AG09309 (cell line): Measurements from ENCODE around the gene TMEM9.

ENCODE experiments used
- DNase-seq: peaks from one replicate; pipeline ENCODE4 v3.0.0-alpha.2; 2010; ENCODE audit warnings: low read depth
- H3K4me3 ChIP-seq: 2 replicates; pipeline ENCODE4 v1.5.1; 2011; ENCODE audit warnings: mild to moderate bottlenecking, low read depth, low read length, moderate library complexity; ENCODE audit not compliant: control insufficient read depth
- TF ChIP-seq, protein P1 (sequence below): IDR thresholded peaks from 2 replicates; pipeline ENCODE4 v1.5.1; 2011; ENCODE audit warnings: mild to moderate bottlenecking, low read depth, low read length, inconsistent platforms; ENCODE audit not compliant: insufficient read depth, control insufficient read depth; ENCODE audit errors: missing control alignments

The TMEM9 gene

GRCh38 chr1:201115390-201115937 is 38.8 kb downstream of the TMEM9 start:
- no peak for DNase-seq
- H3K4me3 ChIP-seq = no peak overlapping the region
- TF ChIP-seq, protein P1, sequence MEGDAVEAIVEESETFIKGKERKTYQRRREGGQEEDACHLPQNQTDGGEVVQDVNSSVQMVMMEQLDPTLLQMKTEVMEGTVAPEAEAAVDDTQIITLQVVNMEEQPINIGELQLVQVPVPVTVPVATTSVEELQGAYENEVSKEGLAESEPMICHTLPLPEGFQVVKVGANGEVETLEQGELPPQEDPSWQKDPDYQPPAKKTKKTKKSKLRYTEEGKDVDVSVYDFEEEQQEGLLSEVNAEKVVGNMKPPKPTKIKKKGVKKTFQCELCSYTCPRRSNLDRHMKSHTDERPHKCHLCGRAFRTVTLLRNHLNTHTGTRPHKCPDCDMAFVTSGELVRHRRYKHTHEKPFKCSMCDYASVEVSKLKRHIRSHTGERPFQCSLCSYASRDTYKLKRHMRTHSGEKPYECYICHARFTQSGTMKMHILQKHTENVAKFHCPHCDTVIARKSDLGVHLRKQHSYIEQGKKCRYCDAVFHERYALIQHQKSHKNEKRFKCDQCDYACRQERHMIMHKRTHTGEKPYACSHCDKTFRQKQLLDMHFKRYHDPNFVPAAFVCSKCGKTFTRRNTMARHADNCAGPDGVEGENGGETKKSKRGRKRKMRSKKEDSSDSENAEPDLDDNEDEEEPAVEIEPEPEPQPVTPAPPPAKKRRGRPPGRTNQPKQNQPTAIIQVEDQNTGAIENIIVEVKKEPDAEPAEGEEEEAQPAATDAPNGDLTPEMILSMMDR = no peak

GRCh38 chr1:201114245-201115131 is 39.8 kb downstream of the TMEM9 start:
- TF ChIP-seq, protein P1 = peak; percentile 86
- DNase-seq = peak; percentile 48
- peak overlapping the region; percentile 74 for H3K4me3 ChIP-seq

- no peak for DNase-seq
- TF ChIP-seq, protein P1 = no peak
- peak overlapping the region; percentile 74 for H3K4me3 ChIP-seq
Measured at GRCh38 chr1:201113451-201114244, 40.6 kb downstream of the TMEM9 start.

GRCh38 chr1:201112926-201113325 is 41.3 kb downstream of the TMEM9 start:
- TF ChIP-seq, protein P1 = no peak
- no peak overlapping the region for H3K4me3 ChIP-seq
- no peak for DNase-seq

DNA sequence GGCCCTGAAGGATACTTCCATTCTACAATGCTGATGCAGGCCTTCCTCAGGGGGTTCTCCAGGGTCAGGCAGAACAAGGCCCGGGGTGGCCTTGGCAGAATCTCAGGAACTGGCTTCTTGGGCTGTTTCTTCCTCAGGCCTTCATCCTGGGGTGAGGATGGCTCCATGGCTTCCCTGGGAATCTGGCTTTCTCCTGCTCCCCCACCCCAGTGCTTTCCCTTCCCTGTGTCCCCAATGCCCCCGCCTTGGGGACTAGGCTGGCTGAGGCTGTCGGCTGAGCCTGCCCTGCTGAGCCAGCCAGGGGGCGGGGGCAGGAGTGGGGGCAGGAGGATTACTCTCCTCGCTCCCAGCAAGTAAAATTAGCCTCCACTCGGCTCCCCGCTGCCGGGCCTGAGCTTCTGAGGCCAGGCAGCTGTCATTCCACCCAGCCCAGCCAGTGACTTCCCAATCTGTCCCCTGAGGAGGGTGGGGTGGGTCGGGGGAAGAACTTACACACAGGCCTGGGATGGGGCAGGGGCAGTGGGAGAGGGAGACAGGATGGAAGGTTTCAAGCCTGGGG is 42.0 kb downstream of the TMEM9 start, which contains the start of gene CACNA1S:
TSS of gene CACNA1S (minus strand) at position 254 of the 559 bp plus-strand sequence. CDS start at position 167, 87 bp downstream.
- TF ChIP-seq, protein P1 = no peak
- no peak within 1 kb of the TSS for H3K4me3 ChIP-seq
- DNase-seq = no peak

GRCh38 chr1:201111672-201112071 is 42.6 kb downstream of the TMEM9 start:
- TF ChIP-seq, protein P1 = no peak
- DNase-seq = no peak
- no peak overlapping the region for H3K4me3 ChIP-seq
